Measurements from ENCODE around the gene NAXE.
A peak's percentile ranks its signal among the peaks of the same experiment; 100 is the strongest.
"Not testable (repeated sequence)": the region's sequence is repeated elsewhere in the genome, so short reads cannot be mapped to it uniquely, and the experiment has no call there.

The NAXE gene

GRCh38 chr1:156624814-156625435 lies 33.3 kb downstream of the NAXE start:
- no peak for DNase-seq

GRCh38 chr1:156625436-156626078 lies 34.0 kb downstream of the NAXE start:
- DNase-seq: no peak

- no peak for DNase-seq
These were observed 34.5 kb downstream of the NAXE start for GRCh38 chr1:156626079-156626438.

- DNase-seq: peak; percentile 45
These were observed 35.8 kb downstream of the NAXE start for GRCh38 chr1:156627313-156627880.

GRCh38 chr1:156629823-156630449 lies 38.4 kb downstream of the NAXE start:
- no peak for DNase-seq

- not testable (repeated sequence) for DNase-seq
These were observed 39.6 kb downstream of the NAXE start for GRCh38 chr1:156631152-156631551.

- no peak for DNase-seq
These were observed 40.8 kb downstream of the NAXE start for GRCh38 chr1:156632355-156632754.

- DNase-seq: no peak
These were observed 46.8 kb downstream of the NAXE start for GRCh38 chr1:156638189-156638985.

GRCh38 chr1:156639601-156640101 lies 48.1 kb downstream of the NAXE start:
- no peak for DNase-seq

GRCh38 chr1:156640842-156641706 lies 49.5 kb downstream of the NAXE start:
- no peak for DNase-seq

- no peak for DNase-seq
These were observed 50.2 kb downstream of the NAXE start, which contains the start of gene BCAN for GRCh38 chr1:156641761-156642264. Gene BCAN (plus strand): TSS chr1:156642117. CDS start chr1:156646055, 3,938 bp downstream.

GRCh38 chr1:156642265-156643048 lies 50.9 kb downstream of the NAXE start:
- no peak for DNase-seq

- DNase-seq: no peak
These were observed 51.6 kb downstream of the NAXE start for GRCh38 chr1:156643049-156643777.

GRCh38 chr1:156643778-156644092 lies 52.2 kb downstream of the NAXE start:
- no peak for DNase-seq

All from fibroblast of skin of abdomen (primary cell).